A673 (cell line): ENCODE data around the gene ADCY4. TPM values are rescaled to one million over a fixed set of nuclear protein-coding genes. Genes with fewer than 3 reads are reported as not detected.
"Not testable (repeated sequence)": the region's sequence is repeated elsewhere in the genome, so short reads cannot be mapped to it uniquely, and the experiment has no call there.

ENCODE experiments used
- BruUV-seq: library from RNA; stranded (reverse); fragments of 400-500 nt; replicated peaks from 2 replicates; lab custom pipeline; 2021; lab: Mats Ljungman, UMichigan
- CTCF ChIA-PET: fragments of 300-600 bp; sonication (Branson Sonifier 250); formaldehyde crosslinking; loops from one replicate; lab custom pipeline; 2022; ENCODE audit warnings: antibody characterized with exemption; lab: Charles Lee
- POLR2A ChIA-PET: fragments of 300-600 bp; sonication (Branson Sonifier 250); formaldehyde crosslinking; loops from one replicate; lab custom pipeline; 2022; ENCODE audit warnings: antibody characterized with exemption; ENCODE audit not compliant: low non-redundant PET; lab: Charles Lee
- DNase-seq: peaks from one replicate; pipeline ENCODE4 v3.0.0-alpha.2; 2015; ENCODE audit warnings: low spot score
- H3K27ac ChIP-seq: fragments of 200-600 bp; sonication (generic); 2 replicates; pipeline ENCODE4 v1.5.1; 2016; ENCODE audit warnings: mixed run types, low read depth, mild to moderate bottlenecking, mixed read lengths, antibody characterized with exemption, low read length; ENCODE audit not compliant: poor library complexity, severe bottlenecking
- H3K27me3 ChIP-seq: fragments of 200-600 bp; sonication (generic); replicated peaks from 2 replicates; pipeline ENCODE4 v1.6.1; 2017; ENCODE audit warnings: mixed run types, low read depth, mild to moderate bottlenecking, mixed read lengths, antibody characterized with exemption, low read length; ENCODE audit not compliant: insufficient read depth, poor library complexity
- H3K36me3 ChIP-seq: fragments of 200-600 bp; sonication (generic); 2 replicates; pipeline ENCODE4 v1.6.1; 2016; ENCODE audit warnings: mixed run types, mild to moderate bottlenecking, mixed read lengths, antibody characterized with exemption, low read length; ENCODE audit not compliant: insufficient read depth, poor library complexity, severe bottlenecking
- H3K4me1 ChIP-seq: fragments of 200-600 bp; sonication (generic); 2 replicates; pipeline ENCODE4 v1.6.1; 2017; ENCODE audit warnings: mixed run types, mild to moderate bottlenecking, mixed read lengths, antibody characterized with exemption, low read length; ENCODE audit not compliant: insufficient read depth, poor library complexity, severe bottlenecking
- H3K4me3 ChIP-seq: fragments of 200-600 bp; sonication (generic); 2 replicates; pipeline ENCODE4 v1.5.1; 2016; ENCODE audit warnings: low read depth, mixed run types, mild to moderate bottlenecking, mixed read lengths, low read length; ENCODE audit not compliant: poor library complexity, severe bottlenecking
- H3K9me3 ChIP-seq: fragments of 200-600 bp; sonication (generic); 2 replicates; pipeline ENCODE4 v1.6.1; 2016; ENCODE audit warnings: mixed run types, low read depth, mild to moderate bottlenecking, mixed read lengths, antibody characterized with exemption, low read length; ENCODE audit not compliant: poor library complexity, severe bottlenecking
- CTCF ChIP-seq: fragments of 300-800, 200-600 bp; sonication (generic); conservative IDR thresholded peaks from 2 replicates; pipeline ENCODE4 v1.5.1; 2017; ENCODE audit warnings: low read depth, mild to moderate bottlenecking, antibody characterized with exemption, low read length, moderate library complexity, mixed read lengths
- EZH2 ChIP-seq: fragments of 200-600 bp; sonication (generic); IDR thresholded peaks from 2 replicates; pipeline ENCODE4 v1.6.1; 2017; ENCODE audit warnings: borderline replicate concordance, low read depth, mild to moderate bottlenecking, mixed read lengths, antibody characterized with exemption, low read length; ENCODE audit not compliant: poor library complexity, severe bottlenecking
- intact Hi-C: fragments of 100-400 bp; cut with micrococcal nuclease; formaldehyde crosslinking; loops from one replicate; pipeline ENCODE4 v1.10.0; 2022; ENCODE audit not compliant: unreplicated experiment
- total RNA-seq: library from RNA; stranded (reverse); gene quantifications from 2 replicates; pipeline ENCODE4 v1.2.3, GENCODE V29; 2021

ADCY4 gene
- total RNA-seq, 1 experiment from 2014 or later = 0.84 TPM

GRCh38 chr14:24329736-24330135 lies 5.1 kb downstream of the ADCY4 start:
- H3K4me3 ChIP-seq = no peak overlapping the region
- no TSS peak for BruUV-seq
- CTCF ChIA-PET = interaction anchor here (1.3 kb wide), 1 partner anchor 108 kb away, joined by 3 read pairs; no protein-coding TSS in a partner anchor
- H3K27me3 ChIP-seq = no peaks in the 10 kb centered on the region
- TF ChIP-seq EZH2 = no peak
- no peak for TF ChIP-seq CTCF
- no peak overlapping the region for H3K27ac ChIP-seq
- no peaks in the 10 kb centered on the region for H3K9me3 ChIP-seq
- intact Hi-C loops = no loop called here
- POLR2A ChIA-PET = no interaction called here
- H3K36me3 ChIP-seq = no peaks in the 10 kb centered on the region
- H3K4me1 ChIP-seq = peaks cover 10% of the 10 kb centered on the region
- DNase-seq = no peak

GRCh38 chr14:24329073-24329663 lies 5.7 kb downstream of the ADCY4 start:
- intact Hi-C loops = no loop called here
- no peaks in the 10 kb centered on the region for H3K36me3 ChIP-seq
- no peaks in the 10 kb centered on the region for H3K27me3 ChIP-seq
- BruUV-seq = no TSS peak
- CTCF ChIA-PET = interaction anchor here (1.2 to 1.3 kb wide), 2 partner anchors 102 to 108 kb away, joined by 3 to 7 read pairs; no protein-coding TSS in a partner anchor
- no peak overlapping the region for H3K4me3 ChIP-seq
- no peak for DNase-seq
- POLR2A ChIA-PET = no interaction called here
- no peaks in the 10 kb centered on the region for H3K9me3 ChIP-seq
- no peak overlapping the region for H3K27ac ChIP-seq
- H3K4me1 ChIP-seq = peaks cover 6% of the 10 kb centered on the region
- no peak for TF ChIP-seq CTCF

- BruUV-seq = not testable (repeated sequence)
Observed at GRCh38 chr14:24327914-24328313, 7.0 kb downstream of the ADCY4 start.

More at GRCh38 chr14:24327914-24328313, 7.0 kb downstream of the ADCY4 start:
- H3K36me3 ChIP-seq, H3K27me3 ChIP-seq, intact Hi-C loops, H3K4me1 ChIP-seq, DNase-seq, H3K27ac ChIP-seq, H3K4me3 ChIP-seq, H3K9me3 ChIP-seq: not testable (repeated sequence)
- POLR2A ChIA-PET = interaction anchor here (0.6 kb wide), 1 partner anchor 10 kb away, joined by 3 read pairs; no protein-coding TSS in a partner anchor
- TF ChIP-seq CTCF = peak; percentile 48
- CTCF ChIA-PET = interaction anchor here (1.2 to 1.5 kb wide), 3 partner anchors 104 to 109 kb away, joined by 5 to 7 read pairs (median 6); no protein-coding TSS in a partner anchor
